GM23248 (cell line): ENCODE data around the gene CHRND. TPM values are rescaled to one million over a fixed set of nuclear protein-coding genes. Genes with fewer than 3 reads are reported as not detected.

Experiments
- DNase-seq: peaks from one replicate; pipeline ENCODE4 v3.0.0-alpha.2; 2015
- H2AFZ ChIP-seq: fragments of 200-600 bp; sonication (generic); 2 replicates; pipeline ENCODE4 v1.6.1; 2016; ENCODE audit warnings: antibody characterized with exemption
- H3F3A ChIP-seq: fragments of 200-600 bp; sonication (generic); 2 replicates; pipeline ENCODE4 v1.6.1; 2016; ENCODE audit warnings: mild to moderate bottlenecking, antibody characterized with exemption, mixed run types; ENCODE audit not compliant: insufficient read depth
- H3K27ac ChIP-seq: fragments of 200-600 bp; sonication (generic); 2 replicates; pipeline ENCODE4 v1.5.1; 2016; ENCODE audit warnings: mild to moderate bottlenecking
- H3K27me3 ChIP-seq: fragments of 200-600 bp; sonication (generic); replicated peaks from 2 replicates; pipeline ENCODE4 v1.6.1; 2016; ENCODE audit warnings: mild to moderate bottlenecking; ENCODE audit not compliant: insufficient read depth
- H3K36me3 ChIP-seq: fragments of 200-600 bp; sonication (generic); 2 replicates; pipeline ENCODE4 v1.6.1; 2016; ENCODE audit warnings: low read depth, mild to moderate bottlenecking
- H3K4me1 ChIP-seq: fragments of 200-600 bp; sonication (generic); 2 replicates; pipeline ENCODE4 v1.6.1; 2016; ENCODE audit warnings: mild to moderate bottlenecking; ENCODE audit not compliant: insufficient read depth
- H3K4me2 ChIP-seq: fragments of 200-600 bp; sonication (generic); one replicate; pipeline ENCODE4 v1.6.1; 2016; ENCODE audit warnings: mild to moderate bottlenecking; ENCODE audit not compliant: unreplicated experiment
- H3K4me3 ChIP-seq: fragments of 200-600 bp; sonication (generic); 2 replicates; pipeline ENCODE4 v1.5.1; 2016; ENCODE audit warnings: mild to moderate bottlenecking
- H3K79me2 ChIP-seq: fragments of 200-600 bp; sonication (generic); 2 replicates; pipeline ENCODE4 v1.6.1; 2016; ENCODE audit warnings: mild to moderate bottlenecking; ENCODE audit not compliant: insufficient read depth
- H3K9ac ChIP-seq: fragments of 200-600 bp; sonication (generic); 2 replicates; pipeline ENCODE4 v1.6.1; 2016; ENCODE audit warnings: mild to moderate bottlenecking
- H3K9me2 ChIP-seq: fragments of 200-600 bp; sonication (generic); 2 replicates; pipeline ENCODE4 v1.6.1; 2016; ENCODE audit warnings: mixed run types, mild to moderate bottlenecking, moderate library complexity; ENCODE audit not compliant: insufficient read depth
- H3K9me3 ChIP-seq: fragments of 200-600 bp; sonication (generic); one replicate; pipeline ENCODE4 v1.6.1; 2017; ENCODE audit warnings: low read depth
- H4K20me1 ChIP-seq: fragments of 200-600 bp; sonication (generic); 2 replicates; pipeline ENCODE4 v1.6.0; 2016; ENCODE audit not compliant: insufficient read depth
- EZH2 ChIP-seq: fragments of 200-600 bp; sonication (generic); IDR thresholded peaks from 2 replicates; pipeline ENCODE4 v1.6.1; 2018; ENCODE audit warnings: antibody characterized with exemption, mild to moderate bottlenecking; ENCODE audit not compliant: insufficient read depth, poor library complexity, severe bottlenecking
- EZH2phosphoT487 ChIP-seq: fragments of 200-600 bp; sonication (generic); IDR thresholded peaks from 2 replicates; pipeline ENCODE4 v1.6.1; 2018; ENCODE audit warnings: antibody characterized with exemption, moderate library complexity, mild to moderate bottlenecking, low read depth; ENCODE audit not compliant: insufficient read depth
- WGBS, 2 experiments: methylation state at CpG; one replicate each; pipeline ENCODE4 v1.1.6; 2015 to 2017; ENCODE audit warnings: low lambda C conversion rate in 2 of 2, low coverage in 1 of 2; ENCODE audit errors: missing lambda C conversion rate in 2 of 2; 5-methylcytosine and 5-hydroxymethylcytosine counted together
- in situ Hi-C: fragments of 300-500 bp; cut with MboI; formaldehyde crosslinking; loops from 2 replicates; pipeline ENCODE4 v1.15.0; 2020
- polyA plus RNA-seq: library from polyadenylated mRNA; unstranded; fragments of >200 nt; fragmentation: Nextera tagmentation; extraction: Ambion mirVana; gene quantifications from 2 replicates; pipeline ENCODE4 v1.2.1, GENCODE V29; 2016
- total RNA-seq: library from RNA; depleted of rRNA; stranded (reverse); fragments of >200 nt; shearing (Covaris generic); gene quantifications from 2 replicates; pipeline ENCODE4 v1.2.3, GENCODE V29; 2014

The CHRND gene
- total and polyA plus RNA-seq, 2 experiments from 2014 or later: not detected

DNA sequence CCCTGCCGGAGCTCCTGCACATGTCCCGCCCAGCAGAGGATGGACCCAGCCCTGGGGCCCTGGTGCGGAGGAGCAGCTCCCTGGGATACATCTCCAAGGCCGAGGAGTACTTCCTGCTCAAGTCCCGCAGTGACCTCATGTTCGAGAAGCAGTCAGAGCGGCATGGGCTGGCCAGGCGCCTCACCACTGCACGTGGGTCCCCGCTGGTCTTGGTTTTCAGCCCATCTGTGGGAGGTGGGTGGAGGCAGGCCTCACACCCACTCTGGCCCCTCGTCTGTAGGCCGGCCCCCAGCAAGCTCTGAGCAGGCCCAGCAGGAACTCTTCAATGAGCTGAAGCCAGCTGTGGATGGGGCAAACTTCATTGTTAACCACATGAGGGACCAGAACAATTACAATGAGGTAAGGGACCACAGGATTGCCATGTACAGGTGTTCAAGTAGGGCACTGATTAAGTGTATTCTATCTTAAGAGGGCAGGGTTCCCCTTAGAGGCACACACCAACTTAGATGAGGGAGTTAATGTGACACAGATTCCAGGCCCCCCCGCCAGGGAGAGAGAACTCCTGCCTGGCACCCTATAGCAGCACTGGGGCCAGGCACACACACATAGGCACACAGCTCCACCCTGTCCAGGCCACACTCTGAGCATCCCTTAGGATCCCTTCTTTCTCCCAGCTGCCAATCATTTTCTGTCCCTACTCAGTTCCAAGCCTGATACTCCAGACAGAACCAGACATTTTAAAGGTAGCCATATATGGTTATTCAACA lies 8.2 kb downstream of the CHRND start:
- Histone ChIP-seq H3K9me3 (no peaks in the 10 kb centered on the region), H3K9ac (no peak overlapping the region), H3K4me2 (no peak overlapping the region), H3F3A (no peaks in the 10 kb centered on the region), H4K20me1 (no peaks in the 10 kb centered on the region), H3K27me3 (no peaks in the 10 kb centered on the region), H3K79me2 (no peaks in the 10 kb centered on the region), H3K27ac (no peak overlapping the region), H3K4me3 (no peak overlapping the region), H3K36me3 (no peaks in the 10 kb centered on the region), H3K9me2 (no peaks in the 10 kb centered on the region), H2AFZ (peak overlapping the region; percentile 30; the same call in 1 of the 2 replicates), H3K4me1 (no peaks in the 10 kb centered on the region)
- TF ChIP-seq EZH2 (no peak), EZH2phosphoT487 (no peak)
- DNase-seq: peak; percentile 69
- WGBS, 2 experiments: 12 to 13% methylated on average over 13 of the region's 13 CpGs
- in situ Hi-C loops: loop anchor here (25.0 kb wide), 1 partner anchor 622 kb away; no protein-coding TSS in a partner anchor

DNA sequence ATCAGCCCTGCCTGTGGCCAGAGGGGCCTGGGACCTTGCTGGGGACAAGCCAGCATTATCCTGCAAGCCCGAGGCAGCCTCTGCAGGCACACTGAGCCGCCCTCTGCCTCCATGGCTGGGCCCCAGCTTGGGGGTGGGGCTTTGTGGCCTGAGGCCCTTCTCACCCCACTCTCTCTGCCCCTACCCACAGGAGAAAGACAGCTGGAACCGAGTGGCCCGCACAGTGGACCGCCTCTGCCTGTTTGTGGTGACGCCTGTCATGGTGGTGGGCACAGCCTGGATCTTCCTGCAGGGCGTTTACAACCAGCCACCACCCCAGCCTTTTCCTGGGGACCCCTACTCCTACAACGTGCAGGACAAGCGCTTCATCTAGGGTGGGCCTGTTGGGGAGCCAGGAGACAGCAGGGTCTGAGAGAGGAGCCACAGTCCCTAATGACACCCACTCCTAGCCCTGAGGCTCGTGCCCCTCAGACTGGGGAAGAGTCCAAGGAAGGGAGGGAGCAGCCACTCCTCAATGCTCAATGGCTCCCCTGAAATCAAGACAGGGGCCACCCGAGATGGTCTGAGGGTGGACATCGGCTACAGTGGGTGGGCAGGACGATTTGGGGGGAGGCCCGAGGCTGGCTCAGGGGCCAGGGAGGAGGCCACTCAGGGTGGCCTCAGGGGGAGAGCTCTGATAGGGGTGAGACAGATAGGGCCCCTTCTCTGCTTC lies 9.1 kb downstream of the CHRND start:
- no peak for DNase-seq
- no peak for TF ChIP-seq EZH2
- no peak for TF ChIP-seq EZH2phosphoT487
- H3F3A ChIP-seq: no peaks in the 10 kb centered on the region
- H3K9ac ChIP-seq: no peak overlapping the region
- H3K9me2 ChIP-seq: no peaks in the 10 kb centered on the region
- 35 to 46% methylated on average over 14 of the region's 14 CpGs for WGBS, 2 experiments
- no peak overlapping the region for H3K4me2 ChIP-seq
- no peaks in the 10 kb centered on the region for H3K9me3 ChIP-seq
- H3K79me2 ChIP-seq: no peaks in the 10 kb centered on the region
- H3K4me1 ChIP-seq: no peaks in the 10 kb centered on the region
- no peak overlapping the region for H3K27ac ChIP-seq
- no peaks in the 10 kb centered on the region for H3K27me3 ChIP-seq
- in situ Hi-C loops: loop anchor here (25.0 kb wide), 1 partner anchor 623 kb away; no protein-coding TSS in a partner anchor
- H3K36me3 ChIP-seq: no peaks in the 10 kb centered on the region
- no peaks in the 10 kb centered on the region for H4K20me1 ChIP-seq
- H3K4me3 ChIP-seq: no peak overlapping the region
- no peak overlapping the region for H2AFZ ChIP-seq

DNA sequence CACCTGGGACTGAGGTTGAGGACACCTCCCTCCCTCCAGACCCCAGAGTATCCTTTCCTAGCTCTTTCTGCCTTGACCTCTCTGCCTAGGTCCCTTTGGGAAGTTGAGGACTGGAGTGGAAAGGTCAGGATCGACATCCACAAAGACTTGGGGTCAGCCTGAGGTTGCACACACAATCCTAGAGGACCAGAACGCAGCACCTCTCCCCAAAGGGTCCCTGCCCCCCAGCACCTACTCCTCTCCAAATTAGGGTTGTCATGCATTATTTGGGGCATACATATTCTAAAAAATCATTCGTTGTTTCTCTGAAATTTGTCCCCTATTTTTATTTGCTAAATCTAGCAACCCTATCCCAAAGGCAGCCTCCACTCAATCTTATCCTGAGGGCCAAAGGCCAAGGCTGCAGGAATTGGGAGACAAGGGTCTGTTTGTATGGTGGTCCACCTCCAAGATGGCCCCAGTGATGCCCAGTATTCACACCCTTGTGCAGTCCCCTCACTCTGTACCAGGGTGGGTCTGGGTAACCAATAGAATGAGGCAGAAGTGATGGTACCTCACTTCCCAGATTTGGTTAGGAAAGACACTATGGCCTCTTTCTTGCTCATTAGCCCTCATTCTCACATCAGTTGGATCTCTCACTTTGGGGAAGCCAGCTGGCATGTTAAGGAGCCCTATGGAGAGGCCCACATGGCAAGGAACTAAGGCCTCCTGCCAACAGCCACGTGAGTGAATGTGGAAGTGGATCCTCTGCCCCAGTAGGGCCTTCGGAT lies 10.0 kb downstream of the CHRND start:
- no peaks in the 10 kb centered on the region for H3K4me1 ChIP-seq
- H3K27me3 ChIP-seq: no peaks in the 10 kb centered on the region
- DNase-seq: no peak
- H3K79me2 ChIP-seq: no peaks in the 10 kb centered on the region
- 42 to 51% methylated on average over 5 of the region's 5 CpGs for WGBS, 2 experiments
- H3K4me2 ChIP-seq: no peak overlapping the region
- no peak overlapping the region for H3K9ac ChIP-seq
- H3K36me3 ChIP-seq: no peaks in the 10 kb centered on the region
- in situ Hi-C loops: loop anchor here (25.0 kb wide), 1 partner anchor 624 kb away; no protein-coding TSS in a partner anchor
- H3K4me3 ChIP-seq: no peak overlapping the region
- no peaks in the 10 kb centered on the region for H4K20me1 ChIP-seq
- TF ChIP-seq EZH2phosphoT487: no peak
- TF ChIP-seq EZH2: no peak
- no peaks in the 10 kb centered on the region for H3K9me2 ChIP-seq
- no peak overlapping the region for H2AFZ ChIP-seq
- H3F3A ChIP-seq: no peaks in the 10 kb centered on the region
- no peak overlapping the region for H3K27ac ChIP-seq
- no peaks in the 10 kb centered on the region for H3K9me3 ChIP-seq

- H3K9me2 ChIP-seq: no peaks in the 10 kb centered on the region
- no peaks in the 10 kb centered on the region for H4K20me1 ChIP-seq
- TF ChIP-seq EZH2: no peak
- TF ChIP-seq EZH2phosphoT487: no peak
- H3K36me3 ChIP-seq: no peaks in the 10 kb centered on the region
- H3K79me2 ChIP-seq: no peaks in the 10 kb centered on the region
- in situ Hi-C loops: loop anchor here (25.0 kb wide), 1 partner anchor 625 kb away; no protein-coding TSS in a partner anchor
- no peaks in the 10 kb centered on the region for H3K4me1 ChIP-seq
- H3K4me2 ChIP-seq: no peak overlapping the region
- H2AFZ ChIP-seq: no peak overlapping the region
- H3F3A ChIP-seq: no peaks in the 10 kb centered on the region
- no peak for DNase-seq
- no peak overlapping the region for H3K4me3 ChIP-seq
- 36 to 44% methylated on average over 5 of the region's 5 CpGs for WGBS, 2 experiments
- no peak overlapping the region for H3K27ac ChIP-seq
- no peaks in the 10 kb centered on the region for H3K9me3 ChIP-seq
- no peak overlapping the region for H3K9ac ChIP-seq
- H3K27me3 ChIP-seq: no peaks in the 10 kb centered on the region
Observed at GRCh38 chr2:232537079-232537478, 11.1 kb downstream of the CHRND start.
